HUDEP-2 (cell line): ENCODE measurements around the gene PLD5.
A peak's percentile ranks its signal among the peaks of the same experiment; 100 is the strongest.
"Not testable (repeated sequence)": the region's sequence is repeated elsewhere in the genome, so short reads cannot be mapped to it uniquely, and the experiment has no call there.

Experiments used
- DNase-seq, 76 experiments: peaks; one replicate each; lab custom pipeline; 2025; ENCODE audit not compliant: unreplicated experiment in 76 of 76; lab: John Stamatoyannopoulos, UW

The PLD5 gene

DNA sequence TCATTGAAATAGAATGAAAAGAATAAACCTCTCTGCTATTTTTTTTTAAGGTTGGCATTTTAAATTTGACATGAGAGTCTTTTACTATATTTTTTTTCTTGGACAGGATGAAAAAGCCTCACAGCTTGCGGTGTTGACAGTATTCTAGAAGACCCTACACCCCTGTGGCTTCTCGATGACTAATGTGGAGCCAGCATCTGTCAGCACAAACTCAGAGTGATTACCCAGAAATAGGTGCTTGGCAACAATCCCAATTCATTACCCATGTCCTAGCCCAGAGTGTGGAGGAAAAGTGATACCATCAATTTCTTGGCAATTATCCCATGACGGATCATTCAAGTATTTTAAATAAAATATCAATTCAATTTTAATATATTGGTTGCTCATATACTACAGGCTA is 338.8 kb downstream of the PLD5 start:
- DNase-seq = peak in 5 of 76 experiments; percentile 4 to 29 (median 18)

DNA sequence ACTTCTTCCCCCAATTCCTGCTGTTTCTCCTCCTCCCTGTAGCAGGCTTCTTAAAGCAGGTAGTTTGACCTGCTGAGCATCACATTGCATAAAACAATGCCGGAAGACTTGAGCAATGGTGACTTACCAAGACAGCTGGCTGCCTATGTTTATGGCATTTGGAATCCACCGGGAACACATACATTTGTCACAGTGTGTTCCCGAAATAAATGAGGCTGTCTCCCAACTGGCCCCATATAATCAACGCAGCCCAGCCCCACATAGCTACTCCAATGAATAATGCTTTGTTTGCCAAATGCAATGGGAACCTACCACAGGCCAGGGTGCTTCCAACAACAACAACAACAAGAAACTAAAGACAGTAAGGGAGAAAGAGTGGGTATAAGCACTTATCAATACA is 339.5 kb downstream of the PLD5 start:
- no peak for DNase-seq

DNA sequence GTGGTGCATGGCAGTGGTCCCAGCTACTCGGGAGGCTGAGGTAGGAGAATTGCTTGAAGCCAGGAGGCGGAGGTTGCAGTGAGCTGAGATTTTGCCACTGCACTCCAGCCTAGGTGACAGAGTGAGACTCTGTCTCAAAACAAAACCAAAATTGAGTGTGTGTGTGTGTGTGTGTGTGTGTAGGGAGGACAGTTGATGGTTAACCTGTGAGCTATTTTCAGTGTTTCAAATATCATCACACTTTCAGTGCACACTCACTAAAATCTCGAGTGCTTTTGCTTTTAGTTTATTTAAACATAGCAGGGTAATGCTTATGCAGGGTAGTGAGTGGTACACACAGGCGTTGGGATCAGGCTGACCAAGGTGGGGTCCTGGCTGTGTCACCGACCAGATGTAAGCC is 344.7 kb downstream of the PLD5 start:
- DNase-seq = not testable (repeated sequence)

DNA sequence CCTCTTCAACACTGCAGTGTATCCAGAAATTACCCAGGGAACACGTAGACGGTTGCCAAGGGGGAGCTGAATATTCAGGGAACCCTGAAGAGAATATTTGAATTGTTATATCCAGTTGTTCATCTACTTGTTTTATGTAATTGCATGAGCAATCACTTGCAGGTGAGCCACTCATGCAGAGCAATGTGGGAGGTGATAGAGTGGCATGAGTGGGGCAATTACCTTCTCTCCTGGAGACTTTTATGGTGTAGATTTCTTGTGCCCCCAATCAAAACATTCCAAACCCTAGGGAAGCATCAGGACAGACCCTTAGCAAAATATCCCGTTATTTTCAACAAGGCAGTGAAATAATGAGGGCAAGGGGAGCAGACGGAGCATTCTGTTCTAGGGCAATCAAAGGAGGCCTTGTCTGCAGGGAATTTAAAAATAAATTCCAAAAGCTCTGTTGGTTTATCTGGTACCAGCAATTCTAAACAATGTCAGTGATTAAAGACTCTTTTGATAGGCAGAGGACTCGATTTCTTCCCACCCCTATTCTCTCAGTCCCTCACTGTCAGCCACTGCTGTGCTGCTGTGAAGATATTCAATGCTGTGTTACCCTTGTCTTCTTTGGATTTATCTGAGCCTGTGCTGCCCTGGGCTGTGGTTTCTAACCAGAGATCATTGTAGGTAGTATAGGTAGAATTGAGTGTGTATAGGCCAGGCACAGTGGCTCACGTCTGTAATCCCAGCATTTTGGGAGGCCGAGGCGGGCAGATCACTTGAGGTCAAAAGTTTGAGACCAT is 345.4 kb downstream of the PLD5 start:
- DNase-seq = no peak

DNA sequence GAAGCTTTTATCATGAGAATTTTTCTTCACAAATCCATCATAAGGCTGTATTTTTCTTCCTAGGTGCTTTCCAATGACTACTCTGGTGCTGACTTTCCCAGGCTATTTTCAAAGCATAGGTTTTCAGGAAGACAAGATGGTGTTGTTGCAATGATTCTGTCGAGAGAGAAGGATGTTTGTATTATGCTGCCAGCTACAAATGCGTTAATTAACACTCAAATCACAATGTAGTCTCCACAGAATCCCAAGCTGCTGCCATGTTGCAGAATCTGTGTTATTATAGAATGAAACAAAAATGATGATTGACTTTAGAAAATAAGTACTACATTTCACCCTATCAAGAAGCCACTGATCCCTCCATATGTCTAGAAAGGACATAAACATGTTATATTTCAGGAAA is 346.1 kb downstream of the PLD5 start:
- no peak for DNase-seq

DNA sequence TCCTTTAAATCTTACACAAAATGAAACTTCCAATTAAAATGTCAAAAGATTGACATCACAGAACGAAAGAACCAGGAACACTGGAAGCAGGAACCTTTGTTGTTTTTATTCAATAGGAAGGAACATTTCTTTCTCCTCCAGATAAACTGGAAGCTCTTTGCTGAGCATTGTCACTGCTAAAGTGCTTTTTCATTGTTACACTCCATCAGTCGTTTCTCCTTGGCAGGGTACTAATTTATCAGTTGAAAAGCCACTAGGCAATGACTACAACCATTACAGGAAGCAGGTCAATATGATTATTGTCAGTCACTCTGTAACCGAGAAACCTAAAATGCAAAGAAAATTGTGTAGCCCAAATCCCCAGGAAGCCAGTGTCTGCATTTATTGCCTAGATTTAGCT is 362.4 kb downstream of the PLD5 start:
- no peak for DNase-seq

DNA sequence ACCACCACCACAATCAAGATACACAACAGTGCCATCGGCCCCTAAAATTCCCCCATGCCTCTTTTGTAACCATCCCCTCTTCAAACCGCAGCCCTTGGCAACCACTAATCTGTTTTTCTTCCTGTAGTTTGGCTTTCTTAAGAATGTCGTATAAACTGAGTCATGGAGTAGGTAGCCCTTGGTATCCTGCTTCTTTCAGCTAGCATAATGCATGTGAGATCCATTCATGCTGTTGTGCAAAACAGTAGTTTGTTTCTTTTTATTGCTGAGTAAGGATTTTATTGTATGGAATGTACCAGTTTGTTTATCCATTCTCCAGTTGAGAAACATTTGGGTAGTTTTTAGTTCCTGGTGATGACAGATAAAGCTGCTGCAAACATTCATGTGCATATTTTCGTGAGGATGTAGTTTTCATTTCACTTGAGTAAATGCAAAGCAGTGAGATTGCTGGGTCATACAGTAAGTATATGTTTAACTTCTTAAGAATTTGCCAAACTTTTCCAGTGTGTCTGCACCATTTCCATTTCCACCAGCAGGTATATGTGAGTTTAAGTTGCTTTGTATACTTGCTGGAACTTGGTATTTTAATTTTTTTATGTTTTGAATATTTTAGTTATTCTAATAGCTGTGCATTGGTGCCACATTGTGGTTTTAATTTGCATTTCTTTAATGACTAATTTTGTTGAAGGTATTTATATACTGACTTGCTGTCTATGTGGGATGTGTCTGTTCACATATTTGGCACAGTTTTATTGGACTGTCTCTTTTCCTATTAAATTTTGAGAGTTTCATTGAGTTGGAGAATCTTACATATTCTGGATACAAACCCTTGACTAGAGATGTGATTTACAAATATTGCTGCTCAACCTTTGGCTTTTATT is 377.2 kb downstream of the PLD5 start:
- DNase-seq = no peak

DNA sequence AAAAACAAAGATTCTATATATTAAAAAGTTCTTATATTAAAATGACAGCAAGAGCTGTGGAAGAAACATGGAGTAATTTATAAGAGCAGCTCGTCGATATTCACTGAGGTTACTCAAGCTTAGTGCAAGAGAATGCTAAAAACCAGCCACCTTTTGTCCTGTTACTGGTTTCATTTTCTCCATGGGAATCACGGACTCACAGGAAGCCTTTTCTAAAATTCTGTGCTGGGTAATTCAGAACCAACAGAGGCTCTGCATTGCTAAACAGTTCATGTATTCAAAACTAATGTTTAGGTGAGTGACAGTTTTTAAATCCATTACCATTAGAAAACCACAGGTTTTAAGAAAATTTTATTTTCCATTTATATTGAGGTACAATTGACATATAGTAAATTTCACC is 377.8 kb downstream of the PLD5 start:
- DNase-seq = no peak

DNA sequence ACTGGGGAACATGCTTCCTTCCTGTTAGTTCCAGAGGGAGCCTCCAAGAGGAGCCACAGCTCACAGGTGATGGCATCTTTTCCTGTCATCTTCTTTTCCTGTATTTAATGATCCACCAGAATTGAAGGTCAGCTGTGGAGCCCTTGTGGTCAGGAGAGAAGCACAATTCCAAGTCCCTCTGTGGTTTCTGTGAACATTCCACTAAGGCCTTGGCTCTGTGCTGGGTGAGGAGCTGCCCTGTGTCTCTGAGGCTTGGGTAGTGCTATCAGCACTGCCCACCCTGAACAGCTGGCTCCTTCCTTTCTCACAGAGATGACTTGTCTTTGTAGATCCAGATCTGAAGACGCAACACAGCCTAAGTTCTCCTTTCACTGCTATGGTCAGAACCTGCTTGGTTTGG is 383.7 kb downstream of the PLD5 start:
- DNase-seq = no peak

DNA sequence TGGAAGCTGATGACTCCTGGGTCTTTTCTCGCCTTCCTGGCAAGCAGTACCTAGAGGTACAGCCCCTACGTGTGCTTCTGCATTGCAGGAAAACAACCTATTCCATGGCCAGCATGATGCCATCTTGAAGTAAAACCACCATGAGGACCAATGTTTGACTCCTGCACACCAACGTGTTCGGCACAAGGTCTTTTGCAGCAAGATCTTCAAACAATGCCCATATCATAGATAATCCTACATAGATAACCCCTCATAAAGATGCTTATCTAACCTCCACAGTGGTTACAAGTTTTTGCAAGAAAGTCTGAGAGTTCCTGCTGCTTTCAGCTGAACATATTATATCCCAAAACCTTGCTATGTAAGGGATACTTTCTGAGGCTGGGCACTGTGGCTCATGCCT is 384.5 kb downstream of the PLD5 start:
- DNase-seq = no peak

DNA sequence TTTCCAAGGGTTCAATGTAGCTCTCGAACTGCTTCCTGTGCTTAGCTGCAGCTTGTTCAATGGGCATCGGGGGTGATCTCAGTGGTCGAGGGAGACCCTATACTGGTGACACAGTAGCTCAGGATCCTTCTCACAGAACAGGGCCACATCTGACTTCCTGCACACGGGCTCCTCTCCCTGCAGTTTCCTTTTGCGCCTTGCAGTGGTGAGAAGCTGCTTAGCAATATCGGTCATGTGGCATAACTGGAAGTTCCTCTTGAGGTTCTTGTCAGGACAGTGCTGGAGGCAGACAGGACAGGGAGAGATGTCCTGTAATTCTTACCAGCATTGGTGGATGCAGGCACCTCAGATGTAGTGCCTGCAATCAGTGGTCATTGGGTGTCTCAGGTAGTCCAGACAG is 385.1 kb downstream of the PLD5 start:
- no peak for DNase-seq

DNA sequence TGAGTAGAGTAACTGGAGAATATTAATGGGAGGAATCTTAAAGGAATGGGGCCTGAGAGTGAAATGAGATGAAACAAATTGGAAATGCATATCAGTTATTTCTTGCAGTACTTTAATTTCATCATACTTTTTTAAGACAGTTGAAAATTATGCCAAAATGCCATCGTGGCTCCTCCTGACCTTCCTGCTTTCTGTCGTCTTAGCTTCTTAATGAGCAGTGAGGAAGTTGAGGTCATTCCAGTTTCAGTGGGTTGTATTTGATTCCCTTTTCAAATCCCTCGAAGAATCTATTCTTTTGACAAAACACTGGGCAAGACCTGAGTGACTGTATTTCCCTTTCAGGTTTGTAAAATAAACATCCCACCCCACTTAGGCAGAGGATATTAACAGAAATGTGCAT is 390.7 kb downstream of the PLD5 start:
- DNase-seq = no peak

DNA sequence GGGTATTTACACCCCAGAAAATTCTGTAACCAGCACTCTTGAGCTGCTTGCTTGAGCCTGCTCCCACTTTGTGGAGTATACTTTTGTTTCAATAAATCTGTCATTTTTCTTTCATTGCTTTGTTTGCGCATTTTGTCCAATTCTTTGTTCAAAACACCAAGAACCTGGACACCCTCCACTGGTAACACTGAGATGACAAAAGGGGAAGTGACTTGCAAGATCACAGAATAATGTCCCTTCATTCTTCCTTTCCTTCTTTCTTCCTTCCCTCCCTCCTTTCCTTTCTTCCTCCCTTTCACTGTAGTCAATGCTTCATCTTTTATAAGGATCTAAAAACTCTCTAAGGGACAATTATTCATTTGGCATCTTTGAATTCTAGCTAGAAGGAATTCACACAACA is 391.1 kb downstream of the PLD5 start:
- no peak for DNase-seq

DNA sequence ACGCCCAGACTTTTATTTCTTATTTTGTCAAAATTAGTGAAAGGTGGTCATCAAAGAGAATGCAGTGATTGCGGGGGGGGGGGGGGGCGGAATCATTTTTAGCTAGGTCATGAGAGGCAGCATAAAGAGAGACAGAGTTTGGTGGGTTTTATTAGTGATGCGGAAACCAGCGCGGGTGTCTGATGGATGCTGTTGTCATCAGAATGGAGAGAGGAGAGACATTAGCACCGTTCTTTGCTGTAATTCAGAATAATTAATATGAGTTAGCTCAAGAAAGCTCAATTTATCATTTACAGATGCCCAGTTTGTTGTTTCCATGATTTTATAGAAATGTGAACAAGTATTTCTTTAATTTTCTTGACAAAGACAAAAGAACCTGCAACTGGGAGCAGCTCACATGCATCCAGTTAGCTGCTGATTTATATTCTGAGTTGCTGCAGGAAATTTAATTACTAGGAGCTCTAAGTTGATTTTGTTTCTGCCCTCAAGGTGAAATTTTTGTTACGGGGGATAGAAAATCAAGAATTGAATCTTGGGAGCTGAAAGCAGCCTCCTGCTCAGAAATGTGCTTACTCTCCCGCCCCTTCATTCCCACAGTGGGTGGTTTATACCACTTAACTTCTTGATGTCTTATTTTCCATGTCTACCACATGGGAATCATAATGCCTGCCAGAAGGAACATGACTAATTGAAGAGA is 392.2 kb downstream of the PLD5 start:
- DNase-seq = no peak

DNA sequence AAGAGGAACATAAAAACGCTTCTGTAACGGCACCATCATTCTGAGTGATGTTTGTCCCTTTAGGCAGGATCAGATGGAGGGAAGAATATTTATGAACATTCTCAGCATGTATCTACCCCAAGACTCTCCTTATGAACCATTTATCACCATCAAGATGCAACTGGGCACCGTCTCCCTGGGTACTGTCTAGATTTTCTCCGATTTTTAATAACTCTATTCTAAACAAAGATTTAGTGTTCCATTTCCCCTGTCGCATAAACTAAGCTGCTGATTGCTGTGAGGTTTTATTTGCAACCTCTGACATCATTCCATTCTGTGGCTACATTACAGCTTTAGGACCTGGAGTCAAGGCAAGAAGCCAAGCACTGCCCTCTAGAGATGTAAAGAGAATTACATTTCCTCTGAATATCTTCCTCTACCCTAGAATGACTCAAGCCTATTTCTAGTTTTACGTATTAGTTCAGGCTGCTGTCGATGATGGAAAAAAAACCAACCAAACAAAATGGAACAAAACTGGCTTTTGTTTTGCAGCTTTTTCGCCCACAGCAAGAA is 395.5 kb downstream of the PLD5 start:
- DNase-seq = peak in 1 of 76 experiments; percentile 10

DNA sequence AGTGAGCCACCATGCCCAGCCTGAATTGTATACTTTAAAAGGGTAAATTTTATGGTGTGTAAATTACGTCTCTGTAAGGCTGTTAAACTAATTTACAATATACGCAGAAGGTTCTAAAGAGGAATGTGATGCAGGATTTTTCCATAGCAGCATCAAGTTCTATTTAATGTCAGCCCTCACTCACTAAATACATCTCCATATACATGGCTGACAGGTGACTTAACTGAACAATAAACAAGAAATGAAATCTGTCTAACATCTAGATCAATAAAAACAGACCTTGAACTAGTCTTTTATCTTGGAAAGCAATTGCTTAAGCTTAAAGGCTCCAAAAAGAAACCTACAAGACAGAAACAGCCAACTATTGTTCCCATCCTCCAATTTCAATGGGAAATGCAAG is 404.1 kb downstream of the PLD5 start:
- no peak for DNase-seq

DNA sequence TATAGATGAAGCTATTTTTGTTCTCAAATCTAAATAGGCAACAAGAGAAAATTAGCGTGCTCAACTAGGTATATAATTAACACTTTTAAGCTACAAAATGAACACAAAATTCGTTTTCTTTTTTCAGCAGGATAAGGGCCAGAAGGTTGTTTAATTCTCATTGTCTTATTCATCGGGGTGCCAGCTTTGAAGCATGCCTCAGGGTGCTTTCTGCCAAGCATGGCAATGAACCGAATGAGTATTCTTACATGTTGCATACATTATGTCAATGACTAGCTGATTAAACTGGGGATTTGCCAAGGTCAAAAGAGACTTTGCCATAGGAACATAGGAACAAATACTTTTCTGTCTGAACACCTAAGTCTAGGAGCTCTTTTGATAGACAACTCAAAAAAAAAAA is 423.6 kb downstream of the PLD5 start:
- DNase-seq = no peak

DNA sequence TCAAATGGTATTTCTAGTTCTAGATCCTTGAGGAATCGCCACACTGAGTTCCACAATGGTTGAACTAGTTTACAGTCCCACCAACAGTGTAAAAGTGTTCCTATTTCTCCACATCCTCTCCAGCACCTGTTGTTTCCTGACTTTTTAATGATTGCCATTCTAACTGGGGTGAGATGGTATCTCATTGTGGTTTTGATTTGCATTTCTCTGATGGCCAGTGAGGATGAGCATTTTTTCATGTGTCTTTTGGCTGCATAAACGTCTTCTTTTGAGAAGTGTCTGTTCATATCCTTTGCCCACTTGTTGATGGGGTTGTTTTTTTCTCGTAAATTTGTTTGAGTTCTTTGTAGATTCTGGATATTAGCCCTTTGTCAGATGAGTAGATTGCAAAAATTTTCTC is 427.2 kb downstream of the PLD5 start:
- not testable (repeated sequence) for DNase-seq

DNA sequence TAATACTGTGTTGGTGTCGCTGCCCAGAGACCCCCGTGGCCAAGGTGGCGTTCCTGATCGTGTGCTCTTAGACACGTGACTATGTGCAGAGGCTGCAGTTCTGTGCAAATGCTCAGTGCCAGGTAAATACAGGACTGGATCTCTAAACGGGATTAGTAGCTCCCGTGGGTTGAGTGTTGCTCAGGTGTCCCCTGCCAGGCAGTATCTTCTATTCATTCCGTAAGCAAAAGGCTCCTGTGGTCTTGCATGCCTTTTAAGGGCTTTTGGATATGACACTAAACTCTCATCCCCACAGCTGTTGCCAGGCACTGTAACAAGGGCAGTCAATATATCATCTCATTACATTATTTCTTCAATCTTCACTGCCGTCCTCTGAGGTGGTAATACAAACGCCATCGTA is 431.4 kb downstream of the PLD5 start:
- DNase-seq = no peak

DNA sequence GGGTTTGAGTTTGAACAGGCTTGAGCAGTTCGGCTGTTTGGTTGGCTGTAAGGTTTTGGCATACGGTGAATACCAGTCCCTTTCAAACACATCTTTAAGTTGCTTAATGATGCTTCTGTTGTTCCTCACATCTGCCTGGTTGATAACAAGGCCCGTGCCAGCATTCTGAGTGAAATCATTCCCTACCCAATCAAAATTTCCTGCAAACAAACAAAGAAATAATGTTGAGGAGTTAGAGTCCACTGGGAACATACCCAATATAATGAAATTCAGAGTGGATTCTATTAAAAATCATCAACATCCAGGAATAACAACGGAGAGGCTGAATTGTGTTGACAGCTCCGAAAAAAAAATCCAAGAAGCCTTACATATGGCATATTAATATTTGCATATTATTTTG is 434.6 kb downstream of the PLD5 start:
- DNase-seq = no peak

DNA sequence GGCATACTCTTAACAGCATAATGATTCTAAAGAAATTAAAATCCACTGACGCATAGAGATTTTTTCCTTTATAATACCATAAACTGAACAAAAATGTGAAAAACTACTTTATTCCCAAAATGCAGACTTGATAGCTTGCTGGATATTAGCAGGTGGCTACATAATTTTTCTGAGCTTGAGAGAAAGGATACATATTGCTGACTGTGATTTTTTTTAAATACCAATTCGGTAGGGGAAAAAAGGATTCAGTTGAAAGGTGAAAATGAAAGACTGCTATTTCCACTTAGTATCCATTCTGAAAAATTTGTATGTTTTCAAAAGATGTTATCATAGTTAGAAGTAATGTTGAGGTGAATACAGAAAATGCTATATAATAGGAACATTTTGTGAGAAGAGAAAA is 435.6 kb downstream of the PLD5 start:
- no peak for DNase-seq
